ENCODE data around the gene BCS1L. TPM values are rescaled to one million over a fixed set of nuclear protein-coding genes. Genes with fewer than 3 reads are reported as not detected.

Gene BCS1L
- total RNA-seq, 1 experiment from 2014 or later: 39.1 TPM

DNA sequence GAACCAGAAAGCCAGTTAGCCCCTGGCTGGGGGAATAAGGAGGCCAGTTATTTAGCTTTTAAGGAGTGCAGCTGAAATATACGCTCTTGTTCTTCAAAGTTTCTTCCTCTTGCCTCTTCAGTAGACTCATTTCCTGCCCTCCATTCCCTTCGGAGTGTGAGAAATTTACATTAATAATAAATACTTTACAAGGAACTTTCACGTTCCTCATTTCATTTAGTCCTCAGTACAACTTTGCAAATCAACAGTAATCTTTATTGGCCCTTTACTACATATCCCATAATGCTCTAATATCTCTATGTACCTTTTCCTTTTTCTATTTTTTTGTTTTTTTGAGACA lies 36.1 kb upstream of the BCS1L start:
- Mint-ChIP-seq H3K36me3 (ENCODE audit: insufficient read depth in 1 of 3, low read depth in 3 of 3) (no peaks in the 10 kb centered on the region), H3K27me3 (ENCODE audit: low read depth) (no peaks in the 10 kb centered on the region; the same call in 1 of the 2 replicates), H3K4me3 (no peak overlapping the region), H3K4me1 (no peaks in the 10 kb centered on the region), H3K9me3 (no peaks in the 10 kb centered on the region; a peak in 1 of 5 replicates), H3K27ac (no peak overlapping the region)
- Histone ChIP-seq H3K79me2 (ENCODE audit: insufficient read depth, low read length) (no peaks in the 10 kb centered on the region), H3K14ac (ENCODE audit: insufficient read depth, low read length) (no peak overlapping the region), H2AFZ (ENCODE audit: low read length) (no peak overlapping the region), H3T11ph (ENCODE audit: low read length) (no peak overlapping the region), H3K27me3 (ENCODE audit: insufficient read depth, low read length) (no peaks in the 10 kb centered on the region), H3K23me2 (ENCODE audit: insufficient read length, low read depth, low read length, poor library complexity, severe bottlenecking) (no peaks in the 10 kb centered on the region), H4K5ac (ENCODE audit: insufficient read length, low read depth, low read length) (no peak overlapping the region), H3K23ac (ENCODE audit: insufficient read length, low read depth, low read length) (no peak overlapping the region), H3K4ac (ENCODE audit: low read depth, low read length) (no peak overlapping the region), H3K27ac (ENCODE audit: insufficient read length, low read depth, low read length) (no peak overlapping the region), H2BK20ac (ENCODE audit: low read depth, low read length, poor library complexity, severe bottlenecking) (no peak overlapping the region), H2BK12ac (ENCODE audit: insufficient read length, low read depth, low read length) (no peak overlapping the region), H4K91ac (ENCODE audit: insufficient read length, low read depth, low read length) (no peak overlapping the region), H3K9ac (ENCODE audit: extremely low read depth, insufficient read length, low read length) (no peak overlapping the region), H2AK5ac (ENCODE audit: insufficient read length, low read length) (no peak overlapping the region), H2BK120ac (ENCODE audit: low read depth, low read length, poor library complexity, severe bottlenecking) (no peak overlapping the region), H4K8ac (replicated peaks; ENCODE audit: insufficient read length, low read depth, low read length) (no peak overlapping the region), H3K4me1 (ENCODE audit: insufficient read depth, low read length) (no peaks in the 10 kb centered on the region), H3K9me3 (ENCODE audit: control insufficient read depth, low read depth, low read length) (no peaks in the 10 kb centered on the region), H4K20me1 (ENCODE audit: control insufficient read depth, insufficient read depth, insufficient read length) (no peaks in the 10 kb centered on the region), H3K4me2 (ENCODE audit: insufficient read depth, insufficient read length, low read length) (no peak overlapping the region), H2BK15ac (ENCODE audit: low read depth, low read length) (no peak overlapping the region), H3K18ac (ENCODE audit: insufficient read length, low read depth, low read length) (no peak overlapping the region), H2BK5ac (ENCODE audit: insufficient read length, low read length) (no peak overlapping the region), H3K56ac (ENCODE audit: insufficient read length, low read depth, low read length) (no peak overlapping the region), H3K79me1 (ENCODE audit: insufficient read depth, low read depth, low read length, poor library complexity, severe bottlenecking) (no peaks in the 10 kb centered on the region)
- no peak for DNase-seq
- no peak for TF ChIP-seq CTCF (conservative IDR thresholded peaks at IDR 0.05)
- no CpG with 5 or more reads among the region's 3 CpGs for WGBS (ENCODE audit: extremely low coverage, insufficient read length, low lambda C conversion rate)
